ENCODE data around the gene EARS2.
"Not testable (repeated sequence)": the region's sequence is repeated elsewhere in the genome, so short reads cannot be mapped to it uniquely, and the experiment has no call there.

EARS2 gene

GRCh38 chr16:23567602-23568001 lies 10.5 kb upstream of the EARS2 start:
- no peak for DNase-seq (ENCODE audit: low read depth, low spot score)

GRCh38 chr16:23566724-23567123 lies 9.6 kb upstream of the EARS2 start:
- DNase-seq (ENCODE audit: low read depth, low spot score): no peak

- no peak for DNase-seq (ENCODE audit: low read depth, low spot score)
These were observed 7.6 kb upstream of the EARS2 start for GRCh38 chr16:23564575-23565363.

- no peak for DNase-seq (ENCODE audit: low read depth, low spot score)
These were observed 6.0 kb upstream of the EARS2 start for GRCh38 chr16:23563186-23563585.

- no peak for DNase-seq (ENCODE audit: low read depth, low spot score)
These were observed 5.4 kb upstream of the EARS2 start for GRCh38 chr16:23562505-23562904.

- DNase-seq (ENCODE audit: low read depth, low spot score): no peak
These were observed 4.4 kb upstream of the EARS2 start for GRCh38 chr16:23561586-23561985.

- peak; percentile 33 for DNase-seq (ENCODE audit: low read depth, low spot score)
These were observed 891 bp upstream of the EARS2 start for GRCh38 chr16:23557779-23558702.

- no peak for DNase-seq (ENCODE audit: low read depth, low spot score)
These were observed 2.6 kb downstream of the EARS2 start for GRCh38 chr16:23554536-23554935.

- no peak for DNase-seq (ENCODE audit: low read depth, low spot score)
These were observed 5.0 kb downstream of the EARS2 start for GRCh38 chr16:23552161-23552560.

- no peak for DNase-seq (ENCODE audit: low read depth, low spot score)
These were observed 7.2 kb downstream of the EARS2 start for GRCh38 chr16:23549938-23550337.

GRCh38 chr16:23544436-23544835 lies 12.7 kb downstream of the EARS2 start:
- no peak for DNase-seq (ENCODE audit: low read depth, low spot score)

GRCh38 chr16:23540817-23541178 lies 16.4 kb downstream of the EARS2 start:
- not testable (repeated sequence) for DNase-seq (ENCODE audit: low read depth, low spot score)

GRCh38 chr16:23539984-23540816 lies 16.9 kb downstream of the EARS2 start:
- no peak for DNase-seq (ENCODE audit: low read depth, low spot score)

GRCh38 chr16:23538919-23539278 lies 18.3 kb downstream of the EARS2 start:
- no peak for DNase-seq (ENCODE audit: low read depth, low spot score)

- DNase-seq (ENCODE audit: low read depth, low spot score): no peak
These were observed 19.8 kb downstream of the EARS2 start for GRCh38 chr16:23537390-23537789.

GRCh38 chr16:23535901-23536300 lies 21.2 kb downstream of the EARS2 start:
- DNase-seq (ENCODE audit: low read depth, low spot score): peak; percentile 24

- DNase-seq (ENCODE audit: low read depth, low spot score): no peak
These were observed 22.0 kb downstream of the EARS2 start for GRCh38 chr16:23534868-23535860.

- no peak for DNase-seq (ENCODE audit: low read depth, low spot score)
These were observed 24.7 kb downstream of the EARS2 start for GRCh38 chr16:23532448-23532847.

GRCh38 chr16:23530062-23530461 lies 27.1 kb downstream of the EARS2 start:
- DNase-seq (ENCODE audit: low read depth, low spot score): no peak

- DNase-seq (ENCODE audit: low read depth, low spot score): no peak
These were observed 28.4 kb downstream of the EARS2 start for GRCh38 chr16:23528644-23529310.

Measured in astrocyte of the hippocampus (primary cell).